Measurements from ENCODE around the gene FOLR3. TPM values are rescaled to one million over a fixed set of nuclear protein-coding genes. Genes with fewer than 3 reads are reported as not detected.
"Not testable (repeated sequence)": the region's sequence is repeated elsewhere in the genome, so short reads cannot be mapped to it uniquely, and the experiment has no call there.

FOLR3 gene
- total RNA-seq (not detected), polyA plus RNA-seq (ENCODE audit: insufficient read depth in 1 of 8, insufficient read length in 8 of 8, low replicate concordance in 1 of 8) (under 1 TPM in 1 of 8 donors, not detected in 7; 0.18 TPM)
- long read RNA-seq, donor 1 = 0 reads
- long read RNA-seq, donor 2 = 0 reads
- long read RNA-seq, donor 3, partial matches to known transcripts = 0 of 1 reads
- long read RNA-seq, donor 3, other reads (novel, unspliced or antisense) = 0 of 1 reads
- long read RNA-seq, donor 4 = 0 reads
- long read RNA-seq, donor 5 = 0 reads
- long read RNA-seq, donor 6 = 0 reads
- long read RNA-seq, donor 7 = 0 reads
- long read RNA-seq, donor 8 = 0 reads
- long read RNA-seq, donor 9 = 0 reads
- long read RNA-seq, donor 10 = 0 reads
- long read RNA-seq, donor 11 = 0 reads

- 88% methylated on average over 3 of the region's 4 CpGs for WGBS (ENCODE audit: insufficient coverage)
- not testable (repeated sequence) for H3K4me3 ChIP-seq (ENCODE audit: low read length); H3K27ac ChIP-seq (ENCODE audit: low read length)
Observed at GRCh38 chr11:72135473-72135872, at the start of gene FOLR3. FOLR3 (plus strand) TSS chr11:72135725; CDS start chr11:72135953, 228 bp downstream.

DNA sequence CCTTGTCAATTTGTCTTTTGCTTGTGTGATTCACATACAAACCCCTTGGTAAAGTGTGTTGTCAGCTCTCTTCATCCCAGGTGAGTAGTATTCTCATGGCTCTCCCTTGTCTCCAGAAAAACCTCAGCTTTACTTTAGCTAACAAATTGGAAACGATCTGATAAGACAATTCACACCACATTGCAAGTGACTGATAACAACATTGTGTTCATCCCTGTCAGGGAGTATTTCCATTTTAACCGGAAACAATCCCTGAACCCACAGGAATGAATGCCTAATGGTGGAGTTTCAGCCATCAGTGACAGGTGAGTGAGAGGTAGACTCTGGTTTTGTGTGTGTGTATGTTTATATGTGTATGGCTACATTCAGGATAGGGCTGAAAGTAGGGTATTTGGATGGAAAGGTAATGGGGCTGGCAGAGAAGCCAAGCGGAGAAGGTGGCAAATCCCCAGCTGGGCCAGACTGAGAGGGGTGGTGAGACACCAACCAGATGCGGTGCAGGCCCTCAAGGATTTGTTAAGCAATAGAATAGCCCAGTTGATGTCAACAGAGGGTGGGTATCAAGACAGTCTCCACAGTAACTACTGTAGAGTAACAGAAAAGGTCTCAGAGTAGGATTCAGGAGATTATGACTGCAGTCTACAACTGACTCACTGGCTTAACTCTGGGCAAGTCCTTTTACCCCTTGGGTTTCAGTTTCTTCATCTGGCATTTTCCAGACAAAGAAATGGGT is 47.3 kb upstream of the FOLR3 start:
- no peaks in the 10 kb centered on the region for H3K9me3 ChIP-seq (replicated peaks; ENCODE audit: control insufficient read depth, low read depth, low read length)
- peaks cover 36% of the 10 kb centered on the region for H3K36me3 ChIP-seq (ENCODE audit: control insufficient read depth, insufficient read depth, low read length)
- H3K27ac ChIP-seq (ENCODE audit: low read length) = no peak overlapping the region
- DNase-seq = no peak
- WGBS (ENCODE audit: insufficient coverage) = 90% methylated on average over 2 of the region's 4 CpGs
- H3K27me3 ChIP-seq (ENCODE audit: control insufficient read depth, insufficient read depth, low read length) = no peaks in the 10 kb centered on the region
- H3K4me3 ChIP-seq (ENCODE audit: low read length) = no peak overlapping the region
- peaks cover 9% of the 10 kb centered on the region for H3K4me1 ChIP-seq (ENCODE audit: control insufficient read depth, insufficient read depth, low read length)

More at GRCh38 chr11:72135473-72135872, at the start of gene FOLR3:
- H3K4me1 ChIP-seq (ENCODE audit: control insufficient read depth, insufficient read depth, low read length); H3K9me3 ChIP-seq (replicated peaks; ENCODE audit: control insufficient read depth, low read depth, low read length); H3K36me3 ChIP-seq (ENCODE audit: control insufficient read depth, insufficient read depth, low read length); DNase-seq; H3K27me3 ChIP-seq (ENCODE audit: control insufficient read depth, insufficient read depth, low read length): not testable (repeated sequence)

DNA sequence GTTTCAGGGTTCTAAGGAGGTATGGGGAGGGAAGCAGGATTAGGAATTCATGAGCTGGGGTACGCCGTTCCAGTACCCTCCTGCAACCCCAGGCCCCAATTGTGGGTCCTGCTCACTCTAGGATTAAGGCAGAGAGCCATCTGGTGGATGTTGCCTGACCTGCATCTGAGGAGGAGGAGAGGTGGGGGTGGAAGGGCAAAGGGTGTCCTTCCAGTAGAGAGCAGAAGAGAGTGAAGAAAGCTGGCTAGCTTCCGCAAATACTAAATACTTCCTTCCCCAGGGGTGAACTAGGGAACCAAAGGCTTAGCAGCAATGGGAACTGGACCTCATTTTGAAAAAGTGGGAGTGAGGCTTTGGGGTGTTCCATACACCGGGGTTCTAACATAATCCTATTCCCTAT is 44.2 kb upstream of the FOLR3 start:
- peaks cover 7% of the 10 kb centered on the region for H3K4me1 ChIP-seq (ENCODE audit: control insufficient read depth, insufficient read depth, low read length)
- peak; percentile 86 for DNase-seq
- peaks cover 47% of the 10 kb centered on the region for H3K36me3 ChIP-seq (ENCODE audit: control insufficient read depth, insufficient read depth, low read length)
- no CpG with 5 or more reads among the region's 4 CpGs for WGBS (ENCODE audit: insufficient coverage)
- no peak overlapping the region for H3K27ac ChIP-seq (ENCODE audit: low read length)
- no peak overlapping the region for H3K4me3 ChIP-seq (ENCODE audit: low read length)
- H3K27me3 ChIP-seq (ENCODE audit: control insufficient read depth, insufficient read depth, low read length) = no peaks in the 10 kb centered on the region
- H3K9me3 ChIP-seq (replicated peaks; ENCODE audit: control insufficient read depth, low read depth, low read length) = no peaks in the 10 kb centered on the region

- DNase-seq = no peak
Observed at GRCh38 chr11:72098741-72099140, 36.8 kb upstream of the FOLR3 start.

GRCh38 chr11:72100009-72100408 is 35.5 kb upstream of the FOLR3 start:
- 91% methylated on average over 3 of the region's 3 CpGs for WGBS (ENCODE audit: insufficient coverage)
- no peaks in the 10 kb centered on the region for H3K9me3 ChIP-seq (replicated peaks; ENCODE audit: control insufficient read depth, low read depth, low read length)
- no peak for DNase-seq
- H3K4me1 ChIP-seq (ENCODE audit: control insufficient read depth, insufficient read depth, low read length) = peaks cover 18% of the 10 kb centered on the region
- peaks cover 49% of the 10 kb centered on the region for H3K36me3 ChIP-seq (ENCODE audit: control insufficient read depth, insufficient read depth, low read length)
- H3K27ac ChIP-seq (ENCODE audit: low read length) = no peak overlapping the region
- H3K27me3 ChIP-seq (ENCODE audit: control insufficient read depth, insufficient read depth, low read length) = no peaks in the 10 kb centered on the region
- H3K4me3 ChIP-seq (ENCODE audit: low read length) = no peak overlapping the region

More at GRCh38 chr11:72098741-72099140, 36.8 kb upstream of the FOLR3 start:
- Histone ChIP-seq H3K4me1 (ENCODE audit: control insufficient read depth, insufficient read depth, low read length) (peaks cover 16% of the 10 kb centered on the region), H3K36me3 (ENCODE audit: control insufficient read depth, insufficient read depth, low read length) (peaks cover 56% of the 10 kb centered on the region), H3K4me3 (ENCODE audit: low read length) (no peak overlapping the region), H3K27ac (ENCODE audit: low read length) (no peak overlapping the region), H3K27me3 (ENCODE audit: control insufficient read depth, insufficient read depth, low read length) (no peaks in the 10 kb centered on the region), H3K9me3 (replicated peaks; ENCODE audit: control insufficient read depth, low read depth, low read length) (no peaks in the 10 kb centered on the region)
- WGBS (ENCODE audit: insufficient coverage) = 100% methylated on average over 2 of the region's 3 CpGs

GRCh38 chr11:72100462-72100861 is 35.1 kb upstream of the FOLR3 start:
- H3K27me3 ChIP-seq (ENCODE audit: control insufficient read depth, insufficient read depth, low read length) = no peaks in the 10 kb centered on the region
- no peak overlapping the region for H3K27ac ChIP-seq (ENCODE audit: low read length)
- WGBS (ENCODE audit: insufficient coverage) = 44% methylated on average over 1 of the region's 1 CpG
- no peaks in the 10 kb centered on the region for H3K9me3 ChIP-seq (replicated peaks; ENCODE audit: control insufficient read depth, low read depth, low read length)
- no peak overlapping the region for H3K4me3 ChIP-seq (ENCODE audit: low read length)
- H3K4me1 ChIP-seq (ENCODE audit: control insufficient read depth, insufficient read depth, low read length) = peaks cover 18% of the 10 kb centered on the region
- H3K36me3 ChIP-seq (ENCODE audit: control insufficient read depth, insufficient read depth, low read length) = peaks cover 46% of the 10 kb centered on the region
- DNase-seq = no peak

DNA sequence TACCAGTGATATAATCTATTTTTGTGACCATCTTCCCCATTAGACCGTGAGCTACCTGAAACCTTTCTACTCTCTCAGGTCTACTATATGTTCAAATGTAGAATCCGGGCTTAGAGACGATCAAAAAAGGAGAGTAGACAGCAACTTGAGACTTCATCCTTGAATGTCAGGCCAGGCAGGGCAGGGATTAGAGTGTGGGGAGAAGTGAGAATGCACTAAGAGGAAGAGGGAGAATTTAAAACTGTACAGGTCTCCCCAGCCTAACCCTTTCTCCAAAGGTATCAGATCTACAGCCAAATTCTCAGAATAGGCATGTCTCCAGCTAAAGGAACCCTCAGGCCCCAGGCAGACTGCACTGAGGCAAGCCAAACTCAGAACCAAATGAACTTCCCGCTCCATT is 33.4 kb upstream of the FOLR3 start:
- Histone ChIP-seq H3K27ac (ENCODE audit: low read length) (peak overlapping the region; percentile 92), H3K4me3 (ENCODE audit: low read length) (peak overlapping the region; percentile 85), H3K27me3 (ENCODE audit: control insufficient read depth, insufficient read depth, low read length) (no peaks in the 10 kb centered on the region), H3K9me3 (replicated peaks; ENCODE audit: control insufficient read depth, low read depth, low read length) (no peaks in the 10 kb centered on the region), H3K36me3 (ENCODE audit: control insufficient read depth, insufficient read depth, low read length) (peaks cover 38% of the 10 kb centered on the region), H3K4me1 (ENCODE audit: control insufficient read depth, insufficient read depth, low read length) (peaks cover 18% of the 10 kb centered on the region)
- WGBS (ENCODE audit: insufficient coverage) = 15% methylated on average over 1 of the region's 4 CpGs
- DNase-seq = no peak

DNA sequence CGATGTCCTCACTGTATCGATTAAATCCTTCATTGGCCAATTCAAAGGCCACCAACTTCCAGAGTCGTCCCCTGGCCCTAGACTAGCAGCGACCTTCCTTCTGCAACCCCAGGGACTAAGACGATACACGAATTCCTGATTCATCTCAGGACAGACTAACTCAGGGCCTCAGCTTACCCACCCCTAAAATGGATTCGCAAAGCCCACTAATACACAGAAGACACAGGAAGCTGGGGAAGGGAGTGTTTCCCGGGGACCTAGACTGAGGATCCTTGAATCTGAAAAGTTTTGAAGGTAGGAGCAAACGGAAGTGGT is 32.9 kb upstream of the FOLR3 start:
- 7% methylated on average over 5 of the region's 9 CpGs for WGBS (ENCODE audit: insufficient coverage)
- DNase-seq = no peak
- peaks cover 18% of the 10 kb centered on the region for H3K4me1 ChIP-seq (ENCODE audit: control insufficient read depth, insufficient read depth, low read length)

DNA sequence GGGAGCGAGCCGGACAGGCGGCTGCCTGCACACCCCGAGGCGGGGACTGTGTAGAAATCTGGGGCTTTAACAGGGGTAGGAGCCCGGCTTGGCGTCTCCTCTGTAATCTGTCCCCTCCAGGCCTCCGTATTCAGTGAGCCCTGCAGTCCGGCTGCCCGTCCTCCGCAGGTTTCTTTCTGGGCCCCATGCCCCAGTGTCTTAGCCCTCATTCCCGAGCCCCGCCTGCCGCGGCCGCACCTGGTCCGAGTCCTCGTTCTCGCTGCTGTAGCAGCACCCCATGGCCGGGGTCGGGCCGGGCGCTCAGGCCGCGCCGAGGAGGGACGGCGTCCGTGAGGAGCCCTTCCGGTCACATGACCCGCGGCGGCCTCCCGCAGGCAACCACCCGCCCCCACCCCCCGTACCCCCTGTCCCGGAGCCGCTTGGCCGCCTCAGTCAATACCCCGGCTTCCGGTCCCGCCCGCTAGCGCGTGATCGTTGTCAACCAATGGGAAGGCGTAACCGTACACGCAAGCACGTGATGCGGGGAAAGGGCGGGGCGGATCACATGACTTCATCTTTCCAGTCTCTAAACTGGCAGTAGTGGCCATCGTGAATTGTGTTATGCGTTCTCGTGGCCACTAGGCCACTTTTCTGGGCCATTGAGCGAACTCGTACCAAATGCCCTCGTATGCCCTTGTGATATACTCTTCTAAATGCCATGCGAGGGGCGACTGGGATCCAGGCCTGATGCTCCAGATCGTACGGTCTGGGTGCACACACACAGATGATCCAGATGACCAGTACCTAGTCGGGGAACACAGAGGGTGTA is 32.4 kb upstream of the FOLR3 start, which contains the start of gene LAMTOR1:
Gene LAMTOR1, minus strand, starts transcription at position 352 of the 808 bp plus-strand sequence. Its CDS starts 73 bp downstream, at position 279.
- Histone ChIP-seq H3K27me3 (ENCODE audit: control insufficient read depth, insufficient read depth, low read length) (no peaks in the 10 kb centered on the region), H3K4me1 (ENCODE audit: control insufficient read depth, insufficient read depth, low read length) (peaks cover 18% of the 10 kb centered on the region)

More for the DNA sequence above, 32.9 kb upstream of the FOLR3 start:
- H3K27ac ChIP-seq (ENCODE audit: low read length) = peak overlapping the region; percentile 92
- no peaks in the 10 kb centered on the region for H3K9me3 ChIP-seq (replicated peaks; ENCODE audit: control insufficient read depth, low read depth, low read length)
- H3K27me3 ChIP-seq (ENCODE audit: control insufficient read depth, insufficient read depth, low read length) = no peaks in the 10 kb centered on the region
- H3K4me3 ChIP-seq (ENCODE audit: low read length) = peak overlapping the region; percentile 85
- peaks cover 34% of the 10 kb centered on the region for H3K36me3 ChIP-seq (ENCODE audit: control insufficient read depth, insufficient read depth, low read length)

More for the DNA sequence above, 32.4 kb upstream of the FOLR3 start, which contains the start of gene LAMTOR1:
- Histone ChIP-seq H3K9me3 (replicated peaks; ENCODE audit: control insufficient read depth, low read depth, low read length) (no peaks in the 10 kb centered on the region), H3K36me3 (ENCODE audit: control insufficient read depth, insufficient read depth, low read length) (peaks cover 31% of the 10 kb centered on the region), H3K27ac (ENCODE audit: low read length) (peak within 1 kb of the TSS; percentile 92), H3K4me3 (ENCODE audit: low read length) (peak within 1 kb of the TSS; percentile 85)
- WGBS (ENCODE audit: insufficient coverage) = under 1% methylated on average over 47 of the region's 64 CpGs
- peak; percentile 100 for DNase-seq
